Right lung (tissue), 5 donors: ENCODE measurements around the gene ELMOD3. TPM values are rescaled to one million over a fixed set of nuclear protein-coding genes. Genes with fewer than 3 reads are reported as not detected.
"Not testable (repeated sequence)": the region's sequence is repeated elsewhere in the genome, so short reads cannot be mapped to it uniquely, and the experiment has no call there.

Source experiments
- DNase-seq, 2 donors: peaks; one replicate each; pipeline ENCODE4 v3.0.0-alpha.2; 2013
- polyA plus RNA-seq, 5 donors: library from polyadenylated mRNA; unstranded; fragments of 120-200 nt; gene quantifications; one replicate each; pipeline versions ENCODE4 v1.2.1 to v1.2.3, GENCODE V29; 2013; ENCODE audit warnings: inconsistent platforms in 1 of 5, low replicate concordance in 1 of 5; ENCODE audit not compliant: insufficient read length in 5 of 5, insufficient read depth in 1 of 5

The ELMOD3 gene
- polyA plus RNA-seq, 5 donors = 30.3 to 39.1 (median 33.3) TPM

DNA sequence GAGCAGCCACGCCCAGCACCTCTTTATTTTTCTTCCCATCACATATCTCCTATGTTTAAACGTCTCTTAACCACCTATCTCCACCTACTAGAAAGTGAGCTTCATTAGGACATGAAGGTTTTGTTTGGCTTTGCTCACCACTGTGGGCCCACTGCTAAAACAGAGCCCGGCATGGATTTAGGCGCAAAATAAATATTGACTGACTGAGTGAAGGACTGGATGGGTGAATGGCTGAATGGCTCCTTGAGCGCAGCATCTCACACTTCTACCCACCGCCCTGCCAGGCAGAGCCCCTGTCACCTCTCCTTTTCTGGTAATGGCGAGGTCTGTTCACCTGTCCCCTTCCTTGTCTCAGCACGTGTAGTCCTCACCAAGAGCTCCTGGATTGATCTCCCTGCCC, 45.5 kb downstream of the ELMOD3 start:
- DNase-seq = no peak

DNA sequence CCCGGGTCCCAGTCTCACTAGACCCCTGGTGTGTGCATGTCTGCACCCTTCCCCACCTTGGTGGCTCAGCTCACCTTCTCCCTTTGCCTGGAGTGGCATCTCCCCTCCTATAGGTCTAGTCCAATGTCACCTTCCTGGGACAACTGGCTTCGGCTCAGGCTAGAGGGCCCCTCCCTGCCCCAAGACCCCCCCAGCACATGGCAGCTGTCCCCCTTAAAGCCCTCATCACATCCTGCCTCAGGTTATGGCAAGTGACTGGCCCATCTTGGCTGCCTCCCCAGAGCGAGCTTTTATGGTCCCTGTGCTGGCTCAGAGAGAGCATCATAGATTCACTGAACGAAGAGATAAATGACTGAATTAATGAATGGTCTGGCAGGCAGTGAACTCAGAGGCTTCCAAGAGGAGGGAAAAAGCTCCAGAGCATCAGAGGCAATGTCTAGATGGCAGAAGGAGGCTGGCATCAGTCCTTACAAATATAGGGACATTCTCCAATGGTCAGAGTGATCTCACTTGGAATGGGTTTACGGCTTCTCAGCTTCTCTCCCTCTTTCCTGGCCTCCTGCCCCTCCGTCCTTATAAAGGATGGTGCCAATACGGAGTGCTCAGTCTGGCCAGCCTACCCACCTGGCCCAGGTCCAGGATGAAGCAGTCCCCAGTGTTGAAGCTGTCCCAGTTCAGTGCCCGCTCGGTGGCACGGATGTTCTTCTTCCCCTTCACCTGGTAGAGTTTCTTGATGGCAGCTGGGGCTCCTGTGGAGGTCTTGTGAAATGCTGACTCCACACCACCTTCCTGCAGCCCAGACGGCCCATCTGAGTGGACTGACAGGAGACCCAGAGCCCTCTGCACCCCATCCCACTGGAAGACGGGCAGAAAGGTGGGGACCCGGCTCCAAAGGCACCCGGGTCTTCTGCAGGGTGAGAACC, 46.2 kb downstream of the ELMOD3 start:
- DNase-seq = no peak

DNA sequence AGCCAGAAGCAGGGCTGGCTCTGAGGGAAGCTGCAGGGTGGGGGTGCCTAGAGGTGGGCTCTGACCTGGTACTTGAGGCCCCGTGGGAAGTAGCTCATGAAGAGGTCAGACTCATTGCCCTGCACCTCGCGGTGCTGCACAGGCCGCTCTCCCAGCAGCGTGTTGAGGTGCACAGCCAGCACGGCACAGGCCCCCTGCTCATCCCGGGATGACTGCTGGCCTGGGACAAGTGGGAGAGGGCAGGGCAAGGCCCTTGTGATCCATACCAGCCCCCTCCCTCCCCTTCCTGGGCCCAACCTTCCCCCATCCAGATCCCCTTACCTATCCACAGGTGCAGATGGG, 46.9 kb downstream of the ELMOD3 start:
- DNase-seq = no peak

DNA sequence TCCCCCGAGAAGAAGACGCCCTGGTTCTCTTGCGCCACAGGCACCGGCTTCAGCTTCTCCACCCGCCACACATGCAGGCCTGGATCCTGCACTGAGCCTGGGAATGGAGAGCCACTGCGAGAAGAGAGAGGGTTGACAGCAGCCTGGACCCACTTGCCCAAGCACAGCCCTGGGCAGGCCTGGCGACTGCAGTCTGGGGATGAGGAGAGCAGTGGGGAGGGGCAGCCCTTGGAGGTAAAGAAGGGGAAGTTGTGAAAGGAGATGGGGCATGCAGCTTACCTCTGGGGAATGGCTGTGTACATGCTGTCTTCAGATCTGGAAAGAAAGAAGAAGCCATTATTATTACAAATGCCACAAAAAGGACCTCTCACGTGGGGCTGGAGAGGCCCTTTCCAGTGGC, 47.3 kb downstream of the ELMOD3 start:
- DNase-seq = no peak

DNA sequence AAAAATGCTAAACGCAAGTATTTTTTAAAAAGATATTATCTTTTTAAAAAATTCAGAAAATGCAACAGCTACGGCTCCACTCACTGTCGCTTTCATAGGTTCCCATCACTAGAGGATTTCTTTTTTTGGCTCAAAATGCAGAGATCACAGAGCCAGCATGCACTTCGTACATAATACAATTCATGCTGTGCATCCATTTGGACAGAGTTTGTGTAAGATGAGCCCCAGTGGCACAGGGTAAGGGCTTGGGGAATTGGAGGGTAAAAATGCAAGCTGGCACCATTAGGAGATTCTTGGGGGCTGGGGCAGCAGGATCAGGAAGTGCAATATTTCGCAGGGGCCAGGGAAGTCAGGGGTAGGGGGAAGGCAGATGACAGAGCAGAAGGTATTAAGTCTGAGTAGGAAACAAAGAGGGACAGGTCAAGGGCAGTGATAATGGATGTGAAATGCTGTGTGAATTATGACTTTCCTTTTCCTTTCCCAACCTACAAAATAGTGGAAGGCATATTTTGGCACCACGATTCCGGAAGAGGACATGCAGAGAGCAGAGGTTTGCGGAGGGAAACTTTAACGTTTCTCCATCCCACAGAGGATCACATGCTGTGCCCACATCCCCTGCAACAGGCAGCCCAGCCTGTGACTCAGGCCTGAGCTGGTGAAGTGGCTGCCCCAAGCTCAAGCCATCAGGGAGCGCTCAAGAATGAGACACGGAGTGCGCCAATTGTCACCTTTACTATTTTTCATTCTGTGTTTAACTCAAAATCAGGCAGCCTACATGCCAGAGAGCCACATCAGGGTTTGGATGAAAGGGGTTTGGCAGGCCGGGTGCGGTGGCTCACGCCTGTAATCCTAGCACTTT, 50.9 kb downstream of the ELMOD3 start:
- no peak for DNase-seq

DNA sequence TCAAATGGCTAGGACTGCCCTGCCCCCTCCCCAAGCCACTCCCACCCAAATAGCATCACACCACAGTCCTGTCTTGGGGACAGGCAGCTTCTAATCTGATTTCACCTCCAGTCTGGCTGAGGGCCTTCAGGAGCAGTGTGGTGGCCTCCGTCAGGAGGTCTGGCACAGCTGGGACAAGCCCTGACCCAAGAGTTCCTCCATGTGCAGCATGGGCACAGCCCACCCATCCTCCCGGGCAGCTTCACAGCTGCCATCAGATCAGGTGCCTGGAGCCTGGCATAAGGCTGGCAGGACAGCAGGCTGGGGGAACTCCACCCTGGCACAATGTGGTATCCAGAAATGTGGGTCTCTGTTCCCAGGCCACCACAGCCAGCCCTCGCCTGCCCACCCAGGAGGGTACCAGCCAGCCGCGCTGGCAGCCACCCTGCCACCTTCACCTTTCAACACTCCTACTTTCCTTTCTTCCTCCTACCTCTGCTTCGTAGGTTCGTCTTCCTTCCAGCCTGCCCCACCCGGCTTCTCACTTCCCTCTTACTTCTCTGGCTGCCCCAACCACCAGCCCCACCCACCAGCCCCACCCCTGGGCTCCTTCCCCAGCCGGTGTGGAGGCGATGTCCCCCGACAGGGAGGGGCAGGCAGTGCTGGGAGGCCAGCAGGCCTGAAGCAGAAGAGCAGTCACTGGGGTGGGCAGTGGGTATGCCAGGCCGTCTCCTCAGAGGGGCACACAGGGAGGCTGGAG, 55.4 kb downstream of the ELMOD3 start, which contains the start of gene CAPG:
Gene CAPG, minus strand, starts transcription at position 522 of the 739 bp plus-strand sequence. CDS start 8,221 bp downstream, outside the sequence.
- DNase-seq = no peak

DNA sequence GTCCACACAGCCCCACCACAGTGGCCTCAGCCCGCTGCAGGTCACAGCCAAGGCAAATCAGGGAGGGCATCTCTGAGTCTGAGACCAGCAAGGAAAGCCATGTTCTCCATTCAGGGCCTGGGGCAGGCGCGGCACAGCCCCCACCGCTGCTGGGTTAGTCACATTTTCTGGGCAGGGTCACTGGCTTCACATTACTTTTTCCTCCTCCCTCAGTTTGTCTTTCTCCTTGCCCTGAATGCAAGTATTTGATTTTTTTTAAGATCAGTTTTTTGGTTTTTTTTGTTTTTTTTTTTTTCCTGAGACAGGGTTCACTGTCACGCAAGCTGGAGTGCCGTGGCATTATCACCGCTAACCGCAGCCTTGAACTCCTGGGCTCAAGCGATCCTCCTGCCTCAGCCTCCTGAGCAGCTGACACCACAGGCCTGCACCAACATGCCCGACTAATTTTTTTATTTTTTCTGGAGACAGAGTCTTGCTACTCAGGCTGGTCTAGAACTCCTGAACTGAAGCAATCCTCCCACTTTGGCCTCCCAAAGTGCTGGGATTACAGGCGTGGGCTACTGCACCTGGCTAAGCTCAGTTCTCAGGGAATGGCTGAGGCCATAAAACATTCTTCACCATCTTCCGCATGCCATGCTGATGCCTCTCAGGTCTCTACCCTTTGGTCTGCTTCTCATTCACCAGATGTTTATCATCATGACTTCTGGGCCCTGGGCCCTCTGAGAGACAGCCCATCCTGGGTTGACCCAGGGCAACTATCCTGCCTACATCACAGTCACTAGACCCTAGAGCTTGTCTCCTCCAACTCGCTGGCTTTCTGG, 56.2 kb downstream of the ELMOD3 start:
- DNase-seq = no peak

DNA sequence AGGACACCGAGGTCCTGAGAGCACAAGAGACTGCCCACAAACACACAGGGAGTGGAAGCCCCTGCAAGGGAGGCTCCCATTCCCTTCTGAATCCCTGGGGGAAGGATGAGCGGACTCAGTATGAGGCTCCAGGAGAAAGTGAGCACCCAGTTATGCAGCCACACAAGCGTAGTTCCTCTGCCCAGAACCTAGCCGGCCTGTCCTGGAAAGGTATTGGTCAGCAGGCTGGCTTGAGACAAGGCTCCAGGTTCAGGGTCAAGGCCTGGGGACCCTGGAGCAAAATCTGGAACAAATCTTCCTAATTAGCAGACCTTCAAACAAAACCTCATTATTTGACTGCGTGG, 56.8 kb downstream of the ELMOD3 start:
- no peak for DNase-seq

DNA sequence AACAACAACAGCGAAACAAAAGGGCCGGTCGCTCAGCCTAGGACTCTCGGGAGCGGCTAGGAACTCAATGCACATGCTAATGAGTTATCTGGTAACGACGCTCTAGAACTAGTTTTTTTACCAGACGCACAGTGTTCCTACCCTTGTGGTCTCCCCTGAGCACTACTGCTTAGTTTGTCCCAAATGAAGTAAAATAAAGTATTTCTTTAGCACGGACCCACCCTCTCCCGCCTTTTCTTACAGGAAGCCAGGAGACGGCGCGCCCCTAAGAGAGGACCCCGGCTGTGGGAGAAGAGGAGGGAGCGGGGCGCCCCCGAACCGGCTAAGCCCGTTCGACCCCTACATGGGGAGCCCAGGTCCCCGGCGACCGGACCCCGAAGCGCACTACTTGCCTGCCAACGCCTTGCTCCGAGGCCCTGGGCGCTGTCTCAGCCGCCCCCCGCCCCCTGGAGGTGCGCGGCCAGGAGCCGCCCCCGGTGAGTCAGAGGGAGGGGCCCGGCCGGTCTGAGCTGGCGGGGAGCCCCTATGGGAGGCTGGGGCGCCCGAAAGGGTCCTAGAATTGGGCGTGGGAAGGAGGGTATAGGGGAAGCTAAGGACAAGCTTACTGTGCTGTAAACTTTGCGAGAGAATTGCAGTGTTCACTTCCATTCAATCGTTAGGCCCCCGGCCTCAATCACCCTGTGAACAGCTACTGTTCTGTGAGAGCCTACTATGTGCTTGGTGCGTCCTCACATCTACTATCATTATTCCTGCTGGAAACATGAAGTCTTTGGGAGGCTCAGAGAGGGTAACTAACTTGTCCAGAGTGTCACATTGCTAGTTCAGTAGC, 59.2 kb downstream of the ELMOD3 start:
- no peak for DNase-seq

DNA sequence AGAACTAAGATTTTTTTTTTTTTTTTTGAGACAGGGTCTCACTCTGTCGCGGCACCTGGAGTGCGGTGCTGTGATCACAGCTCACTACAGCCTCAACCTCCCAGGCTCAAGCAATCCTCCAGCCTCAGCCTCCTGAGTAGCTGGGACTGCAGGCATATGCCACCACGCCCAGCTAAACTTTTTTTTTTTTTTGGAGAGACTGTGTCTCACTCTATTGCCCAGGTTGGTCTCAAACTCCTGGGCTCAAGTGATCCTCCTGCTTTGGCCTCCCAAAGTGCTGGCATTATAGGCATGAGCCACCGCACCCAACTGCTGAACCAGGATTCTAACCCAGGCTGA, 59.8 kb downstream of the ELMOD3 start:
- DNase-seq = not testable (repeated sequence)

DNA sequence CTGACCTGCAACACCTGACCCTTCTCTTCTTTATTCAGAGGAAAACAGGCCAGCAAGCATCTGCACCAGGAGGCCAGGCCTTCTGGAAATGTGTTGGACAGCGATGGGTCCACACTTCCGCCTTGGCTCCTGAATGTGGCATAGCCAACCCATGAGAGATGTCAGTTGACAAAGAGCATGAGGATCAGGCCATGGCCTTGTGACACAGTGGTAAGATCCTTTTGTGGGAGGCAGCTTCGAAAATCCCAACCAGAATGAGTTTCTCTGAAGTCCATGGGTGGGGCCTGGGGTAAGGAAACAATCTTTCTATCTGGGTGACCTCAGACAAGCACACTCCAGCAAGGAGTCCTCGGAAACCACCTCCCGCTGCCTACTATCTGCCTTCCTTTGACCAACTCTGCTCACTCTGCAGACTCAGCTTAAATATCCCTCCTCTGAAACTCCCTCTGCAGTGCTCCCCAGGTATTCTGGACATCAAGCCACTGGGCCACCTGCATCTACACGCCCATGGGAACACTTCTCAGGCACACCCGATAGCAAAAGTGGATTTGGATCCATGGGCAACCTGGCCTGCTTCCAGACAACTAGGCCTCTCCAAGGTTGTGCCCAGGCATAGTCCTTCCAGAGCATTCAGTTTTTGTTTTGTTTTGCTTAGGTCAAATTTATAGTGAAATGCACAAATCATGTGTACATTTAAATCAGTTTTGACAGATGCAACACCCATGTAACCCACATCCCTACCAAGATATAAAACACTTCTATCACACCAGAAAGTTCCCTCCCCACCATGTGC, 60.4 kb downstream of the ELMOD3 start:
- no peak for DNase-seq

DNA sequence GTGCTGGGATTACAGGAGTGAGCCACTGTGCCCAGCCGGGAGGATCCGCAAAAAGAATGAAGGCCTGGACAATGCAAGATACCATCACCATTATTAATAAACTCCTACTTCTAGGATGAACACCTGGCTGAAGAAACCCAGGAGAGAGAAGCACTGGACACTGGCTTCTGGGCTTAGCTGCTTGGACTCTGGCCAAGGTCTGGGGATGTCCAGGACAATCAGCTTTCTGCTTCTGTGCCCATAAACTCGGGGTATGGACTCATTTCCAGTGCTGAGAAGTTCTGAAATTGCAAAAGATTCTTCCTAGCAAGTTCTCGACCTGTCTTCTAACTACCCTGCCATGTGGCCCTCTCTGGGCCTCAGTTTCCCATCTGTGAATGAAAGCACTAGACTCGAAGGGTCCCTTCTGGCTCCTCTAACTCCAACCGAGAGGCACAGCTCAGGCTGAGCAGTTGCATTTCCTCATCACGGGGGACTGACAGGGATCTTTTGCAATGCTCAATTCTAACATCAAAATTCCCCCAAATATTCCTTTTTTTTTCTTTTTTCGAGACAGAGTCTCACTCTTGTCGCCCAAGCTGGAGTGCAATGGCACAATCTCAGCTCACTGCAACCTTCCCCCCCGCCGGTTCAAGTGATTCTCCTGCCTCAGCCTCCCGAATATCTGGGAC, 61.5 kb downstream of the ELMOD3 start:
- no peak for DNase-seq

DNA sequence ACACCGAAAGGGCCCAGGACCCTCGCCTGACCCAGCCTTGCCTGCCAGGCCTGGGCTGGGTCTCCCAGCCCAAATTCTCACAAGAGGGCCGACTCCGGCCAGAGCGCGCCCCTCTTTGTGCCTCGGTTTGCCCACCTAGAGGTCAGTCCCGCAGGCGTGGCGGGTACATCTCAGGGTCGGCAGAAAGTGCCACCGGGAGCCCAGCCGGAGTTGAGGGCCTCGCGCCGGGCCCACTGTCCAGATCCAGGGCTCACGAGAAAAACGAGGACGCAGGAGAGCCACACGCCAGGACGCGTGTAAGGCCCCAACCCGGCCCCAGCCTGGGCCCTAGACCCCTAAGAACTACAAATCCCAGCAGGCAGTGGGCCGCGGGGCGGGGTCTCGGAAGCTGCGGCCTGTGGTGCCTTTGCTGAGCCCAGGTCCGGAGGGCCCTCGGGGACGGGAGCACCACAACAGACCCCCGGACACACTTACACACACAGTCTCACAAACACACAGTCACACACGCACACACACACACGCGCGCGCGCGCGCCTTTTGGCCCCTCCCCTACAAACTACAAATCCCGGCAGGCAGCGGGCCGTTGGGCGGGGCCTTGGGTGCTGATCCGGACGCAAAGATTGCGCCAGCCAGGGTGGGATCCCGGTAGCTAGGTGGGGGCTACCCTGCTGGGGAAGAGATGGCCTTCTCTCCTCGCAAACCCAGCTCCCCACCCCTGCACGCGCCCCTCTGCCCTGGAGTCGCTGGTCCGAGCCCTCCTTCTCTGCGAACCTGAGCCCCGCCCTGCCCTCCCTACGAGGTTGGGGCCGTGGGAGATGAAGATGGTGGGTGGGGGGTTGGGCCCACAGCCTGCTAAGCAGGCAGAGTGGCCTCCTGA, 63.8 kb downstream of the ELMOD3 start, which contains the start of gene SH2D6:
Gene SH2D6, plus strand, starts transcription at position 583 of the 877 bp plus-strand sequence. CDS start 10,752 bp downstream, outside the sequence.
- DNase-seq = peak; percentile 82 to 89

DNA sequence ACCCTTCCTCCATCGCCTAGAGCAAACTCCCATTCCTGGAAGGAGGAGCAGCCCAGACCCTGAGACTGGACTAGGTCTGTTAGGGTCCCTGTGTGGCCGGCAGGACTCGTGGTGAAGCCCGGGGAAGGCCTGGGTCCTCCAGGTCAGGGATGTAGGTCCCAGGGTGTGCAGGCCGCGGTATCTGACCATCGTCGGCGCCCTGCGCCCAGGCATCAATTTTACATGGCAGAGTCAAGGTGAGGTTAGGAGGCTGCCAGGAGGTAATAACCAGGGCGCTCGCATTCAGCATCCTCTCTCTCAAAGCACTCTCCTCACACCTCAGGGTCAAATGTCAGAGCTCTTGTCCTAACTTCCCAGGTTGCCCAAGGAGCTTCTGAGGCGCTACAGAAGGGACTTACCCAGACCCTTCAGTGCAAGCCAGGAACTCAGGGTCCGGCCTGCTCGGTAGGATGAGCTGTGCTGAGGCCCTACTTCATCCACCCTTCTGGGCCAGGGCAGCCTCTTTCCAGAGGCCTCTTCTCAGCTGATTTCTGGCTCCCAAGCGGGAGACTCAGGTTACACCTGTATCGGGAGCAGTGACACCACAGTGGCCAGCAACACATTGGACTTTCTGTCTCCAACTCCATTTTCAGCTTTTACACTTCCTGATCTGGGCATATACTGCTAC, 64.6 kb downstream of the ELMOD3 start:
- no peak for DNase-seq

DNA sequence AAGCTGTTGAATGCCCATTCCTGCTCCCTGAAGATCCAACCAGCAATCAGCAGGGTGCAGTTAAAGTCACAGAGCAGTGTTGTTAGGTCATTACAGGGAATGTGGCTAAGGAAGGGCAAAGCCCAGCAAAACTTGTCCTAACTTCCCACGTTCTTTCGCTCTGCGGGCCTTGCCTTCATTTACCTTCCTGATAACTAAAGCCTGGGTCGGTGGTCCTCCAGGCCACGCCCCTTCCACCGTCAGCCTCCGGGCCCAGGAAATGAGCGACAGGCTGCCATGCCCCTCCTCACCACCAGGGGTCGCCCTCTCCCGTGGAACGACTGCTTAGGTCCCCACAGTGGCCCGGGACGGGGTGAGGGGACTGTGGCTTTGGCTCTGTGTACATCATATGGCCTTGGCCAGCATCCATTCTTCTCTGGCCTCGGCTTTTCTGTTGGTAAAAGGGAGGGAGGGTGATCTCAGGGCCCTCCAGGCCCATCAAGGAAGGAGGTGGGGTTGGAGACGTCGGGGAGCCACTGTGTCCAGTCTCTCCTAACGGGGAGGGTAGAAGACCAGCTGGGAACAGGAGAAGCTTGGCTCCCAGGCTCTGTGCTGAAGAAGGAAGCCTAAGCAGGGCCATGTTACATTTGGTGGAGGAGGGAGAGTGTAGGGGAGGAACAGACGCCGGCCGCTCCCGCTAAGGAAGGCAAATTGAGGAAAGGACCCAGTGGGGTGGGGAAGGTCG, 66.1 kb downstream of the ELMOD3 start:
- peak; percentile 85 to 89 for DNase-seq

DNA sequence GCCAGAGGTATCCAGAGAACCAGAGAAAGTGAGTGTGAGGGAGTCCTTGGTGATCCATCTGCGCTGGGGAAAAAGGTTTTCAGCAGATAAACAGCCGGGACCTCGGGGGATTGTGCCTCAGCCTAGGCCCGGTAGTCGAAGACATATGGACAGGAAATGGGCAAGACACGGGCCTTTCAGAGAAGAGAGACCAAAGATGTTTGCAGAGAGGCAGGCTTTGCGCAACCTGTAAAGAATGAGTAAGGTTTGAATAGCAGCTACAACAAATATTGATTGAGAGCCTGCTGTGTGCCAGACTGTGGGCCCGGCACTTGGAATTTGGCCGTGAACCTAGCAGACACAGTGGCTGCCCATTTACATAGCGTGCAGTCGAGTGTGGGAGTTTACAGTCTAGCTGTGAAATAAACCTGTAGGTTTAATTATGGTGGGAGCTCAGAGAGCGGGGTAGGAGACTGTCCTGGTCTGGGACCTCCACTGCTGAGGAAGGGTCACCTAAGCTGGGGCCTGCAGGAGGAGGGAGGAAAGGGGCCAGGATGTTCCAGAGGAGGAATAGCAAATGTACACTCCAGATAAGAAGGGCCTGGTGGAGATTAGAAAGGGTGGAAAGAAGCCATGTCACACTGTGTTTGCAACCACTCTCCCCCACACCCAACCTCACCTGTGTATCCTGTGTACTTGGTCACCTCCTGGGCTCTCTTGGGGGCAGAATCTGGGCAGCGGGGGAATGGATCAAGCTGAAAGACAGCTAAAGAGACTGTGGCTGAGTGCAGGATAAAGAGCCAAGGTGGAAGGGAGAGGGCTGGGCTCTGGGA, 66.9 kb downstream of the ELMOD3 start:
- no peak for DNase-seq
